GM08714 (cell line): Measurements from ENCODE around the gene HIVEP3.
"Not testable (repeated sequence)": the region's sequence is repeated elsewhere in the genome, so short reads cannot be mapped to it uniquely, and the experiment has no call there.

Source experiments
- H3K4me3 ChIP-seq: fragments of 200-500 bp; sonication (Bioruptor generic); 2 replicates; pipeline ENCODE4 v1.5.1; 2014; ENCODE audit warnings: mild to moderate bottlenecking, low read length, inconsistent platforms
- ZNF274 ChIP-seq: IDR thresholded peaks from 2 replicates; pipeline ENCODE4 v1.6.1; 2012; ENCODE audit warnings: mild to moderate bottlenecking, low read depth, low read length

HIVEP3 gene

DNA sequence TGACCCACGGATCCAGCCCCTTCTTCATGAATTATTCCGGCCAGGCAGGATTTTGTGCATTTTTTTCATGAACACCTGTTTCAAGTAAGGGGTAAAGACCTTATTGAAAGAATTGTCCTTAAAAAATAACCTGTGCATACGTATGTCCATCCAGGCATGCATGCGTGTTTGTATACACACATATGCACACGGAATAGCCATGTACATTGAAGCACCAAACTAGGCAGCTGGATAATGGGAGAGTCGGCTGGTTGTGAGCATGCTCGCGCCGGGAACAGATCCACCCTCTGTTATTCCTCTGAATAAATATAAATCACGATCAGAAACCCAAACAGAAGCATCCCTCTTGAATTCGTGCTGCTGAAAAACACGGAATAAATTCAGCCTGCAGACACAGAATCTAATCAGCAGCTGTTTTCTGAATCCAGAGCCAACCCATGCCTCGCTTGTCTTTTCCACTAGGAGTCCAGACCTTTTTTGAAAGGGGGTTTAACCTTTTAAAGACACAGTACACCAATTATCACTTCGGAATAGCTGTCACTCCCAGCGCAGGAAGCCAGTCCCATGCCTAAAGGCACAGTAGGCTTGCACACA lies at the start of gene HIVEP3:
Gene HIVEP3 (minus strand): TSS at position 473 of the 594 bp plus-strand sequence.
- peak within 1 kb of the TSS; percentile 63 for H3K4me3 ChIP-seq
- TF ChIP-seq ZNF274 = no peak

- no peak for TF ChIP-seq ZNF274
- no peak overlapping the region for H3K4me3 ChIP-seq
These were observed 45.7 kb upstream of the HIVEP3 start for GRCh38 chr1:41964400-41964799.

- TF ChIP-seq ZNF274 = no peak
- no peak overlapping the region for H3K4me3 ChIP-seq
These were observed 44.9 kb upstream of the HIVEP3 start for GRCh38 chr1:41963636-41964035.

DNA sequence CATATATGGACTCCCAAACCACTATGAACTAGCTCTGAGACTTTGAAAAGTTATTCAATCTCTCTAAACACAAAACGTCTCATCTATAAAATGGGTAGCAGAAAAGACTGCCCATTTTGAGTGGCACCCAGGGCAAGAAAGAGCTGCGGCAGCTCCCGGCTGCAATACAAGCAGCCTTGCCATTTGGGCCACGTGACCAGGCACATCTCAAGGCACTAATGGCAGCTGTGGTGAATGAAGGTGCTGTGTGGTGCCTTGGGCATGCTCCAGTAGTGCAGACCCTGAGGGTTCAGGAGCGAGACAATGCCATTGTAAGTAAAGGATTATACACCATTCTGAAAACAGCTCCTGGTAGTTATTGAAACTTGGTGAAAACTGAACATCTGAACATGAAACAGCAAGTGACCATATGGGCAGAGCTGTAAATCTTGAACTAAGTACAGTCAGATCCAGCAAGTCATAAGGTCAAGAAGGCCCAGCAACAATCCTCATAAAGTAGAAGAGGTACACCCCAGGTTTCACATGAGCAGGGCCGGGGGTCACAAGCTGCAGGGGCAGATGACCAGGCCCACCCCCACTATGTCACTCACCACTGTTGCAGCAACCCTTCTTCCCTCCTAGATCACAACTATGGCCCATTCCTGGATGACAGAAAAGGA lies 39.4 kb upstream of the HIVEP3 start:
- TF ChIP-seq ZNF274 = no peak
- H3K4me3 ChIP-seq = no peak overlapping the region

GRCh38 chr1:41957568-41957967 lies 38.8 kb upstream of the HIVEP3 start:
- no peak for TF ChIP-seq ZNF274
- no peak overlapping the region for H3K4me3 ChIP-seq

DNA sequence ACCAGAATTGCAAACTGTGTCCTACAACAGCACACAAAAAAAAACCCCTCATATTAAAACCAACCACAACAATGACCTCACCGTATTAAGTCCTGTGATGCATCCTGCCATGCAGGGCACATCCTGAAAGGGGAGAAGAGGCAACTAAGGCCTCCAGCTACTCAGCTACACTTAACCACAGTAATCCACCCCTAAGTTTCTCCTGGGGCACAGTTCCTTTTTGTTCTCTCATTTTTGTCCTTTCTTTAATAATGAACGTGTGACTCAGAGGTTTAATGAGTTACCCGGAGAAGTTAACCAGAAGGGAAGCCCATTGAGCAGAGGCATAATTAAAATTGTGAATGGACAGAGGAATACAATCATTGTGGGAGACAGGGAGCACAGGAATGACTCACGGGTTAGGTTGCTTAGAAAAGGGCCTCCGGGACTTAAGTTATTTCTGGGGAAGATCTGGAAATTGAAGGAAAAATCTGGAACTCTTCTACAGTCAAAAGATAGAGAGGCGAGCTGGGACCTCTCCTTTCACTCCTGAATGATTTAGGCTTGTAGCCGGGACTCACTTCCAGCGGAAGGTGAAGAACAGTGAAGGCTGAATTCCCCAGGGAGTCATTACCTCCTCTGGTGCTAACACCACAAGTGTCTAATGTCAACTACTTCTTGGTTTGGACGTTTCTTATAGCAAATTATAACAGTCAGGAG lies 36.9 kb upstream of the HIVEP3 start:
- H3K4me3 ChIP-seq = peak overlapping the region; percentile 39; the same call in 1 of the 2 replicates
- TF ChIP-seq ZNF274 = no peak

GRCh38 chr1:41954533-41954944 lies 35.8 kb upstream of the HIVEP3 start:
- H3K4me3 ChIP-seq = no peak overlapping the region
- TF ChIP-seq ZNF274 = no peak

GRCh38 chr1:41953291-41953690 lies 34.6 kb upstream of the HIVEP3 start:
- no peak overlapping the region for H3K4me3 ChIP-seq
- TF ChIP-seq ZNF274 = no peak

GRCh38 chr1:41952208-41952607 lies 33.5 kb upstream of the HIVEP3 start:
- no peak overlapping the region for H3K4me3 ChIP-seq
- no peak for TF ChIP-seq ZNF274

GRCh38 chr1:41951492-41951891 lies 32.8 kb upstream of the HIVEP3 start:
- not testable (repeated sequence) for H3K4me3 ChIP-seq

DNA sequence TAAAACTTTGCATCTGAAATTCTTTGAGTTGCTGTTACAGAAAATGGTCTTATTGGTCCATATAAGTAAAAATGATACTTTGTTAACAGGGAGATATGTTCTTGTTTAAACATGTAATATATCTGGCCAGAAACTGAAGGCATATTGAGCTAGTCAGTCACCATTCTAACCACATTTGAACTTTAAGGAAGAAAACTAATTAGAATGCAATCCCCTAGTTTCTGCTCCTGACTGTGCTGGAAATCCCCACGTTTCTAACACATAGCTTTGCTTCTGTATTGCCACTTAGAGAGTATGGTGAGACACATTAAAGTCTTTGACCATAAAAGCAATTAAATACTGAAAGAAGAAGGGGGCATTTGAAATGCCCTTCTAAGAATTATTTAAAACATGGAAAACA lies 32.1 kb upstream of the HIVEP3 start:
- H3K4me3 ChIP-seq = no peak overlapping the region
- TF ChIP-seq ZNF274 = no peak

DNA sequence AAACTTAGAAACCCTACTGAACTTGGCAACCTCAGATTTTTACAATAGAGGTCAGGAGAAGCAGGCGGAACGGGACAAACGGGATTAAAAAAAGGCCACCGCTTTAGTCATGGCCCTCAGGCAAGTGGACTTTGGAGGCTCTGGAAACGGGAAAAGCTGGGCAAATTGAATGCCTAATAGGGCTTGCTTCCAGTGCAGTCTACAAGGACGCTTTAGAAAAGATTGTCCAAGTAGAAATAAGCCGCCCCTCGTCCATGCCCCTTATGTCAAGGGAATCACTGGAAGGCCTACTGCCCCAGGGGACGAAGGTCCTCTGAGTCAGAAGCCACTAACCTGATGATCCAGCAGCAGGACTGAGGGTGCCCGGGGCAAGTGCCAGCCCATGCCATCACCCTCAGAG lies 27.2 kb upstream of the HIVEP3 start:
- not testable (repeated sequence) for H3K4me3 ChIP-seq

- no peak for TF ChIP-seq ZNF274
- no peak overlapping the region for H3K4me3 ChIP-seq
These were observed 25.0 kb upstream of the HIVEP3 start for GRCh38 chr1:41943717-41944116.

- no peak for TF ChIP-seq ZNF274
- no peak overlapping the region for H3K4me3 ChIP-seq
These were observed 23.6 kb upstream of the HIVEP3 start for GRCh38 chr1:41942278-41942677.

- no peak overlapping the region for H3K4me3 ChIP-seq
- TF ChIP-seq ZNF274 = no peak
These were observed 22.7 kb upstream of the HIVEP3 start for GRCh38 chr1:41941381-41941780.
